ENCODE measurements around the gene HEMGN.

- TF ChIP-seq, protein P1, sequence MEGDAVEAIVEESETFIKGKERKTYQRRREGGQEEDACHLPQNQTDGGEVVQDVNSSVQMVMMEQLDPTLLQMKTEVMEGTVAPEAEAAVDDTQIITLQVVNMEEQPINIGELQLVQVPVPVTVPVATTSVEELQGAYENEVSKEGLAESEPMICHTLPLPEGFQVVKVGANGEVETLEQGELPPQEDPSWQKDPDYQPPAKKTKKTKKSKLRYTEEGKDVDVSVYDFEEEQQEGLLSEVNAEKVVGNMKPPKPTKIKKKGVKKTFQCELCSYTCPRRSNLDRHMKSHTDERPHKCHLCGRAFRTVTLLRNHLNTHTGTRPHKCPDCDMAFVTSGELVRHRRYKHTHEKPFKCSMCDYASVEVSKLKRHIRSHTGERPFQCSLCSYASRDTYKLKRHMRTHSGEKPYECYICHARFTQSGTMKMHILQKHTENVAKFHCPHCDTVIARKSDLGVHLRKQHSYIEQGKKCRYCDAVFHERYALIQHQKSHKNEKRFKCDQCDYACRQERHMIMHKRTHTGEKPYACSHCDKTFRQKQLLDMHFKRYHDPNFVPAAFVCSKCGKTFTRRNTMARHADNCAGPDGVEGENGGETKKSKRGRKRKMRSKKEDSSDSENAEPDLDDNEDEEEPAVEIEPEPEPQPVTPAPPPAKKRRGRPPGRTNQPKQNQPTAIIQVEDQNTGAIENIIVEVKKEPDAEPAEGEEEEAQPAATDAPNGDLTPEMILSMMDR (IDR thresholded peaks at IDR 0.05), result no peak
- no peak for TF ChIP-seq POLR2A (IDR thresholded peaks at IDR 0.05)
- no peak for TF ChIP-seq EP300 (IDR thresholded peaks at IDR 0.05; ENCODE audit: low read depth)
Observed at GRCh38 chr9:97956331-97956730, 18.4 kb upstream of the HEMGN start.
